CD4-positive, alpha-beta T cell treated with Interleukin-15 for 1 hour (primary cell): ENCODE data around the gene RYR2.

ENCODE experiments used
- DNase-seq: peaks from one replicate; pipeline ENCODE4 v3.0.0-alpha.2; 2020

Gene RYR2

DNA sequence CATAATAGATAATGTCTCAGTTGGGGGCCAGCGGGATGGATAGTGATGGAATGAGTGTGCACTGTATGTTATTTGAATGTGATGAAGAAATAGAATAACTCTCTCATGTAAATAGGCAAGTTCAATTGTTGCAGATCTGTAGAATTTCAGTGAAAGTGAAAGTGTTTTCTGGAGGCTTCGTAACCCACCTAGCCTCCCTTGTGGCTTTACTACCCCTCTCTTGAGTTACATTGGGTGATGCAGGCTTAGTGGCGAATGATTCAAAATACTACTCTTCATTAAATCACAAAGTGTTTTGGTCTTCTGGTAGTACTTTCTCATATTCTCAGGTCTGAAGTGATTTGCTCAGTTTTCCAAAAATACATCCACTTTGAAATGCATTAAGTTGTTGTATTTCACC, 436.9 kb downstream of the RYR2 start:
- DNase-seq = no peak

GRCh38 chr1:237482777-237483176, 440.8 kb downstream of the RYR2 start:
- no peak for DNase-seq

- DNase-seq = no peak
These were observed 450.4 kb downstream of the RYR2 start for GRCh38 chr1:237492359-237492758.

DNA sequence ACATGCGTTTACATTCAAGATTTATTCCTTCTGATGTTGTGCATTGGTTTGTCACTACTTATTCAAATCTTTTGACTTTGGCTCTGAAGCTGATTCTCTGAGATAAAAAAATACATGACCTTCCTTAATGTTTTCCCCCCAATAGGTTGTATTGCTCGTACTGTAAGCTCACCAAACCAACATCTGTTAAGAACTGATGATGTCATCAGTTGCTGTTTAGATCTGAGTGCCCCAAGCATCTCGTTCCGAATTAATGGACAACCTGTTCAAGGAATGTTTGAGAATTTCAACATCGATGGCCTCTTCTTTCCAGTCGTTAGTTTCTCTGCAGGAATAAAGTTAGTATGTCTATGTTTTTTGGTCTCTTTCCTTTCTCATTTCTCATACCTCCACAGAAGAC, 458.6 kb downstream of the RYR2 start:
- DNase-seq = no peak

GRCh38 chr1:237503292-237503691, 461.3 kb downstream of the RYR2 start:
- no peak for DNase-seq

DNA sequence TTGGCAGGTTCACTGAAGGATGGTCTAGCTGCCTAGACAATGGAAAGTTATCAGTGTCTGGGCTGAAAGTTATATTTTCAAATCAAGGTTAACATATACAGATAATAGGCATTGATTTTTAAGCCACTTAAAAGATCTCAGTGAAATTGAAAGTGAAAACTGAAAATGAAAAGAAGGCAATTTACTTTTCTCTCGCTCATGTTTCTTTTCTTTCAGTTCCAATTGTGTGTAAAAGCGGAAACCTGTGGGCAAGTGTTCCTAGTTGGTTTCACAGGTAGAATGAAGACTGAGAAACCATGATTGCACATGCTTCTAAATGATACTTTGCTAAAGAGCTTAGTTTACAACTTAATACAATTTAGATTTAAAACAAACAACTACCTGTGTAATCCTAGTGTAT, 465.0 kb downstream of the RYR2 start:
- DNase-seq = no peak

DNA sequence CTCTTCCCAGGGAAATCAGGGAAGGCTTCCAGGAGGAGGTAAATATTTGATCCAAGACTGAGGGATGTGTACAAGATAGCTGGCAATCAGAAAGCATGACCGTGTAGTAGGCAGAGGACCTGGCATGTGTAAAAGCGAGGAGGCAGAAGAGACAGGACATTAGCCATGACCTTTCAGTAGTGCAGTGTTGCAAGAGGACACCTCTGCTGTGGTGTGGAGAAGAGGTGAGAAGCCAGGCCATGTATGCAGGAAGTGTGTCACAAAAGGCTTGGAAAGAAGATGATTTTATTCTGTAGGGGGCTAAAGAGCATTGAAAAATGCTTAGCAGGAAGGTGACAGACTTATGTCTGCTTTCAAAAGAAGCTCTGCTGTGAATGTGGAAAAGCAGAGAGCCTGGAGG, 467.8 kb downstream of the RYR2 start:
- DNase-seq = no peak

- no peak for DNase-seq
These were observed 483.1 kb downstream of the RYR2 start for GRCh38 chr1:237525102-237525501.

GRCh38 chr1:237527761-237528160, 485.8 kb downstream of the RYR2 start:
- no peak for DNase-seq

- DNase-seq = no peak
These were observed 486.6 kb downstream of the RYR2 start for GRCh38 chr1:237528545-237528944.

- DNase-seq = no peak
These were observed 497.1 kb downstream of the RYR2 start for GRCh38 chr1:237539055-237539454.

GRCh38 chr1:237542525-237543418, 500.8 kb downstream of the RYR2 start:
- no peak for DNase-seq

- DNase-seq = no peak
These were observed 511.1 kb downstream of the RYR2 start for GRCh38 chr1:237553078-237553477.

DNA sequence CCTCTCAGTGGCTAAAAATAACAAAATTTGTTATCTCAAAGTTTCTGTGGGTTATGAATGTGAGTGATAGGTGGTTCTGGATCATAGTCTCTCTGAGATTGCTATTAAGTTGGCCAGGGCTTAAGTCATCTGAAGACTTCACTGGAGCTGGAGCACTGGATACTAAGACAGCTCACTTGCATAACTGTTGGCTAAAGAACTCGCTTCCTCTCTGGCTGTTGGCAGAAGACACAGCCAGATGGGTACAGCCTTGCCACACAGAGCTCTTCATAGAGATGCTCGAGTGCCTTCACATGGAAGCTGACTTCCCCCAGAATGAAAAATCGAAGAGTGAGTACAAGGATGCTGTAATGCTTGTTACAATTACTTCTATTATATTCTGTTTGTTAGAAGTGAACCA, 514.9 kb downstream of the RYR2 start:
- DNase-seq = no peak

- DNase-seq = no peak
These were observed 520.3 kb downstream of the RYR2 start for GRCh38 chr1:237562242-237562823.

- DNase-seq = no peak
These were observed 523.3 kb downstream of the RYR2 start for GRCh38 chr1:237565236-237565635.

GRCh38 chr1:237566581-237566980, 524.6 kb downstream of the RYR2 start:
- DNase-seq = no peak

GRCh38 chr1:237568955-237569354, 527.0 kb downstream of the RYR2 start:
- DNase-seq = no peak

DNA sequence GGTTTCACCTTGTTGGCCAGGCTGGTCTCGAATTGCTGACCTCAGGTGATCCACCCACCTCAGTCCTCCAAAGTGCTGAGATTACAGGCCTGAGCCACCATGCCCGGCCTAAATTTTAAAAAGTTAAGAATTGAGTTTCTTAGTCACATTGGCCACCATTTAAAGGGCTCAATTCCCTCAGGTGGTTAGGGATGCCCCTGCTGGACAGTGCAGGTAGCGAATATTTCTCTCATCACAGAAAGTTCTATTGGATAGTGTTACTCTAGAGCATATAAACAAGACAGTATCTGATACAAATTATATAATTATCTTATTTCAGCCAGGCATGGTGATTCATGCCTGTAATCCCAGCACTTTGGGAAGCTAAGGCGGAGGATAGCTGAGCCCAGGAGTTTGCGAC, 528.5 kb downstream of the RYR2 start:
- DNase-seq = no peak

DNA sequence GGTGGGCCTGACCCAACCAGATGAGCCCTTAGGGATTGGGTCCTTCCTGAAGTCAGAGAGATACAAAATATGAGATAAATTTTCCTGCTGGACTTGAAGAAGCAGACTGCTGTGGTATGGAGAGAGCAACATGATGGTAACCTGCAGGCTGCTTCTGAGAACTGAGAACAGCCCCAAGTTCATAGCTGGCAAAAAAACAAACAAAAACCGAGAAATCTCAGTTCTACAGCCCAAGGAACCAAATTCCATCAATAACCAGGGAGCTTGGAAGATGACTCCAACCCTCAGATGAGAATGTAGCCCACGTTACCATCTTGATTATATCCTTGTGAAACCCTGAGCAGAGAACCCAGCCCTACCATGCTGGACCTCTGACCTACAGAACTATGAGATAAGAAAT, 532.6 kb downstream of the RYR2 start:
- DNase-seq = no peak

GRCh38 chr1:237578540-237578939, 536.6 kb downstream of the RYR2 start:
- DNase-seq = no peak

GRCh38 chr1:237580726-237581125, 538.7 kb downstream of the RYR2 start:
- no peak for DNase-seq

GRCh38 chr1:237583270-237583669, 541.3 kb downstream of the RYR2 start:
- no peak for DNase-seq

DNA sequence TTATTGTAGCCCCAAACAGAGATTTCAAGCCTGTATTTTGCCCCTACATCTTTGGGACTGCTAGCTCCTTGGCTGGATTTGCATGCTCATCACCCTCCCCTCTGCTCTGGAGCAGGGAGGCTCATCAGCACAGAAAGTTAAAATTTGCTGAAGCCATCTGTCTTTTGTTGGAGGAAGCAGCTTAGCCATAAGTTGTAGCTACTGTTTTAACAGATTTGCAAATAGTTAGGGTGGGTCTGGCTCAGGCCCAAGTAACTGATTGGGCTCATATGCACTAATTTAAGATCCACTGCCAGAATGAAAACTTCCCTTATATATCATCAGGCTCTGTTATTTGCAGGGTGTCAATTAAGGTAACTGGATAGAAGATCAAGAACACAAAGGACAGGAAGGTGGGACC, 541.8 kb downstream of the RYR2 start:
- no peak for DNase-seq

DNA sequence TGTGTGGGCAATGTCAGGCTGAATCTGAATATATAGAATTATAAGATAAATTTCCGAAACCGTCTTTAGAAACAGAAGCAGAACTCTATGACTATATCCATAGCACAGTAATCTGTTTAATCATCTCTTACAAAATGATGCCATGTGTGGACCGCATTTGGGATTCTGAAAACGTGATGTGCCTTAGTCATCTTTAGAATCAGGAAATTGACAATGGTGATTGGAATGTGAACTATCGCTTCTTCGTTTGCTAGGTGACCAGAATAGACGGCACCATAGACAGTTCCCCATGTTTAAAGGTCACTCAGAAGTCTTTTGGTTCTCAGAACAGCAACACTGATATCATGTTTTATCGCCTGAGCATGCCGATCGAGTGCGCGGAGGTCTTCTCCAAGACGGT, 548.4 kb downstream of the RYR2 start:
- no peak for DNase-seq
